ENCODE measurements around the gene MYO3B.

The MYO3B gene

DNA sequence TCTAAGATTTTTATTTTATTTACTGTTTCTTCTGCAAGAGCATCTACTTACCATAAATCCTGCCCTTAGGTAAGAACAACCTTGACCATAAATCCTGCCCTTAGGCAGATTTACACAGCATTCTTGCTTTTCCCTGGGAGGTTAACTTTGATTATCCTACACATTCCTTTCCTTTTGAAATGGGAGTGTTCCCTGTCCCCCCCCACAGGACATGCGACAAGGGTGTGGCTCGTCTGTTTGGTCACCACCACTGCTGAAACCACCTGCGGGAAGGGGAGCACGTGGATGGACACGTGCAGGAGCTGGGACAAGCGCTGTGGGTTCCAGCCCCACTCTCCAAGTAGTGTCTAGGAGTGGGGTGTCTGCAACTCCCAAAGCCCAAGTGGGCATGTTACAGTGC, 297.9 kb downstream of the MYO3B start:
- DNase-seq (ENCODE audit: low read depth), result no peak

DNA sequence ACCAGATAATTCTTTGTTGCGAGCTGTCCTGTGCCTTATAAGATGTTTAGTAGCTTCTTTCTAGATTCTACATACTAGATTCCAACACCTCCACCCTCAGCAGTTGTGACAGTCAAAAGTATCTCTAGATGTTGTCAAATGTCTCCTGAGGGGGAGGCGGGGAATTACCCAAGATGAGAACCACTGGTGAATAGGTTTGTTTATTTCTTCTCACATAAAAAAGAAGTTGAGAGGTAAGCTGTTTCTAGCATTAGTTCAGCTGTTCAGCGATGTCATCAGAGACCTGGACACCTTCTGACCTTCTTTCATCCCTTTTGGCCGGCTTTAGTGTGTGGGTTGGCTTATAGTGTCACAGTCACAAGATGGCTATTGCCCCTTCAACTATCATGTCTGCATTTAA, 299.7 kb downstream of the MYO3B start:
- no peak for DNase-seq (ENCODE audit: low read depth)

DNA sequence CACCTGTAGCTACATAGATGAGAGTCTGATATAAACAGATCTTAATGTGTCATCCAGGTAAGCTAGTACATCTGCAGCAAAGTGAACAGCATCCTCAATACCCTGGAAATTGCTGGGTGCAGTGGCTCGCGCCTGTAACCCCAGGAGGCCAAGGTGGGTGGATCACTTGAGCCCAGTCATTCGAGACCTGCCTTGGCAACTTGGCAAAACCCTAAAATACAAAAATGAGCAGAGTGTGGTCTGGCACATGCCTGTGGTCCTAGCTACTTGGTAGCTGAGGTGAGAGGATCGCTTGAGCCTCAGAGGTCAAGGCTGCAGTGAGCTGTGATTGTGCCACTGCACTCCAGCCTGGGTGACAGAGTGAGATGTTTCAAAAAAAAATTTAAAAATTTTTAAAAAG, 303.3 kb downstream of the MYO3B start:
- no peak for DNase-seq (ENCODE audit: low read depth)

DNA sequence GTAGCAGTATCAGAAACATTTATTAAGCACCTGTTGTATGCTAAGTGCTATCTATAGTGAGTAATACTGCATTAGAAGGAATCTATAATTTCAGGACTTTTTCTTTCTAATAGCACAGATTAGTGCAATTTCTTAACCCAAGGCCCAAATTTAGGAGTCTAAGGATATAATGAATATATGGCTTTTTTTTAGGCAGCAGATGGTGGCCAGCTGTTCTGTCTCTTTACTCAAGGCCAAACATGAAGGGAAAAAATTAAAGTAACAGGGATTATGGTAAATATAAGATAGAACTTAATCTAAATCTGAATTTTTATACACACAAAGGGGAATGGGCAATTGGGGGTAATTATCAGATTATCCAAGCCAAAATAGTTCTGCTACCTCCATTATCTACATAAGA, 306.6 kb downstream of the MYO3B start:
- no peak for DNase-seq (ENCODE audit: low read depth)

DNA sequence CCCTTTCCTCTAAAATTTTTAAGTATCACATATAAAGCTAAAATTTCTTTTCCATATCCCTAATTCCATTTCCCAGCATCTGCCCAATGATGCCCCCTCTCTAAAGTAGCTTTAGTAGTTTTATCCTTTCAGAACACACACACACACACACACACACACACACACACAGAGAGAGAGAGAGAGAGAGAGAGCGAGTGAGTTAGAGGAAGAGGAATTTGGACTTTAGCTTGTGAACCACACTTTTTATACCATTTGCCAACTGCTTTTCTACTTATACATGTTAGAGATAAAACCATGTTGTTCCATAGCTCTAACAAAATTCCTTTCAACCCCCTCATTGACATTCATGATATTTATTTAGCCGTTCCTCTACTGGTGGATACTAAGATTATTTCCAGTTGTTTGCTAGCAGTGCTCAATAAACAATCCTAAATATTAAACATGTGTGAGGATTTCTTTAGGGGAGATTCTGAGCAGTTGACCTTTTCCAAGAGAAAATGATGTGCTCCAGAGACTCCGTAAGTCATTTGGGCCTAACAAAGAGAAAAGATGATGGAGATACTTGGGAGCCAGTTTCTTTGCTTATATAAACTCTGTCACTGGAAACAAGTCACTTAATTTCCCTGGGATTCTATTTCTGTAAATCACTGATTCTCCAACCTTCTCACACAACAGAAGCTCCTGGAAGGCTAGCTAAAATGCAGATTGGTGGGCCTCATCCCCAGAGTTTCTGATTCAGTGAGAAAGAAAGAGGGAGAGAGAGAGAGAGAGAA, 307.5 kb downstream of the MYO3B start:
- DNase-seq (ENCODE audit: low read depth), result no peak

DNA sequence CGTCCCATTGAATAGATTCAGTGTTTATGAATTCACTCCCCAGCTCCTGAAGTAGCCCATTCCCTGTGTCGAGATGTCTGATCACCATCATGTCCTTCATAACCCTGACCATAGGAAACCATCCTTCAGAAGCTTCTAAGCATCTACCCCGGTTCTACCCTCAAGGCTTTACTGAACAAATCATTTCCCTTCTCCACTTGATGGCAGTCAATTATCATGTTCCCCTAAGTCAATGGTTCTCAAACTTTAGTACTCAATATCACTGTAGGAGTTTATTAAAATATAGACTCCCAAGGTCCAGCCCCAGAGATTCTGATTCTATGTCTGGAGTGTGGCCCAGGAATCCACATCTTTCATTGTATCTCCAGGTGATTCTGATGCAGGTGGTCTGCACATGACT, 308.8 kb downstream of the MYO3B start:
- DNase-seq (ENCODE audit: low read depth), result no peak

DNA sequence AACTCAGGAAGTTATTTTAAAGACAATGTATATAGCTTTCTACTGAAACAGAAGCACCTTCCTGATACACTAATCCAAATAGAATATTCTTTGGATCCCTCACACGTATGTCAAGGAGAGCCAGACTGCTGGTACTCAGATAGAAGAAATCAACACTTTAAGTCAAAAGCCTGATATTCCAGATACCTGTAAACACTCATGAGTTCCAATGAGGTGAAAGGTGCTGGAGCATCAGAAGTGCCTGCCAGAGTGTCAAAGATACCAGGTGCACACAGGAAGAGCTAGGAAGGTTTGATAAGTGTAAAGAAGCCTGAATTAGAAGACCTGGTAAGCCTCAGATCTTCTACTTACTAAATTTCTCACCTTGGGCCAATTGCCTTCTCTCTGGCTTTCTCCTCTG, 310.9 kb downstream of the MYO3B start:
- DNase-seq (ENCODE audit: low read depth), result no peak

DNA sequence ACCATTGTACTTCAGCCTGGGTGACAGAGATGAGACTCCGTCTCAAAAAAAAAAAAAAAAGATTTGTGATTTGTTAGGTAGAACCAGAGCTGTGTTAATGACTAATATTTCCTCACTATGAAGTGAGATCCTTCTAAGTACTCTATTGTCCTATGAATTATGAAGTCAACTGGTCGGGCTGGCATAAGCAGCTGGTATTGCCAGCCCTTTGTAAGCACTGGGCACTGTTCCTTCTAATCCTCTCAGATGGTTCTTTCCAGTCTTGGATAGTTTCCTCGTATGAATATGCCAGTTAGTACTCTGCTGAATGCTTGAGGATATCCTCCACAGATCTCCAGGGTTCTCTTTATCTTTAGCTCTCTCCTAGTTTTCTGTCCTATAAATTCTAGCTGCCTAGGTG, 314.1 kb downstream of the MYO3B start:
- DNase-seq (ENCODE audit: low read depth), result no peak

DNA sequence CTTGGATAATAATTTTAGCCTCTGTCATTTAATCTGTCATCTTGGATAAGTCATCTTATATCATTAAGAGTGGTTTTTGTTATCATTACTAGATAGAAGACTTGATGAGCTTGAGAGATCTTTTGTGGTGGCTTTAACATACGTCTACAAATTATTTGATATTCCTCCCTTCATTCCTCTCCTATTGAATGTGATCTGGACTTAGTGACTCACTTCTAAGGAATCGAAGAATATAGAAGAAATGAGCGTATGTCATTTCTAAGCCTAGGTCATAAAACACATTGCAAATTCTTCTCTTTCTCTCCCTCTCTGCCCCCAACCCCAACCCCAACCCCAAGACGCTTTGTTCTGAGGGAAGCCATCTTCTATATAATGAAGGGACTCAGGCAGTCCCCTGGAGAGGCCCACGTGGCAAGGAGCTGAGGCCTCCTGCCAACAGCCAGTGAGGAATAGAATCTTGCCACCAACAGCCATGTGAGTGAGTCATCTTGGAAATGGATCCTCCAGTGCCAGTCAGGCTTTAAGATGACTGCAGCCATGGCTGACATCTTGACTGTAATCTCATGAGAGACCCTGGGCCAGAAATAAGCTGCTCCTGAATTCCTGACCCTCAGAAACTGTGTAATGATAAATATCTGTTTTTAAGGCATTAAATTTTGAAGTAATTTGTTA, 315.6 kb downstream of the MYO3B start:
- DNase-seq (ENCODE audit: low read depth), result no peak

DNA sequence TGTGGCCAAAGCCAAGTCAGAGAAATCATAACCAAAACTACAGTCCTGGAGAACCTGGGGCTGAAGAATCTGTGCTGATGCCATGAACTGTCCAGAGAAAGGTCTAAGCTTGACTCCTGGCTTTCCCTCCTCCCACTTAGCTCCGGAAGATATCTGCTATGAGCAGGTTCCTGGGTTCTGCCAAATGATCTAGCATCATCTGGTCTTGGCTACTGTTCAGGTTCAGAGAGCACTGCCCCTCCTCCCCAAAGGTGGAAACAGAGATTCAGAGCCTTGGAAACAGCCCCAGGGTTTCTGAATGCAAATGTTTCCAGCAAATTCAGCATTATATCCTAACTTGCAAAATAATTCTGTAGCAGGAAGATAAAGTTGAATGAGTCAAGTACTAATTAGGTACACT, 317.9 kb downstream of the MYO3B start:
- DNase-seq (ENCODE audit: low read depth), result no peak

DNA sequence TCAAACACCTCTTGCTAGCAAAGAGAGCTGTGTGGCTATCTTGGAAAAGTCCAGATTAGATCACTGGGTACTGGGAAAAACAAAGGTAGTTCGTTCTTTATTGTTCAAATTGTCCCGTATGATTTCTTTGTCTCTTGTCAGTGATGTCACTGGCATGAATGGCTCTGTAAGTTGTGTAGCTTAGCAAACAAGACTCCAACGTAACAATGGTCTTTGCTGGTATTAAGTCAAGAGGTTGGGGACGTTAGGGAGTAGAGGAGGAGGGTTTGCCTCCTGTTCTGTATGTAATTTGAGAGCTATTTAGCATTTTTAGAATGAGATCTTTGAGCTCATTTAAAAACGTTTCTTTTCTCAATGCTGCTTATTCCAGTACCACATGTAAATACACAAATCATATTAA, 320.7 kb downstream of the MYO3B start:
- no peak for DNase-seq (ENCODE audit: low read depth)

DNA sequence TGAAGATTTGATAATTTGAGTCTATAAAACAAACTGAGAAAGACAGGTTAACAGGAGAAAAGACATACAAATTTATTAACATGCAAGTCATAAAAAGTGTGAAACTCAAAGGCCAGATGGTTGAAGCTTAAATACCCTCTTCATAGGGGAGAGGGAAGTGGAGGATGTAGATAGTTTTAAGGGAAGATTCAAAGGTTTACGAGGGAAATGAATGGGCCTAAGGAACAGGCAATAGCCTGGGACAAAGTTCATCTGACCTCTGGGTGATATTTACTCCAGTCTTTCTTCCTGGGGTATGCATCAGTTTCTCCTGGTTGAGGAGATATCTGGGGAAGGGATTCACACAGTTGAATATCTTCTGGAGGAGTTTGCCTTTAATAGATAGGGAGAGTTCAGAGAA, 322.2 kb downstream of the MYO3B start:
- no peak for DNase-seq (ENCODE audit: low read depth)

DNA sequence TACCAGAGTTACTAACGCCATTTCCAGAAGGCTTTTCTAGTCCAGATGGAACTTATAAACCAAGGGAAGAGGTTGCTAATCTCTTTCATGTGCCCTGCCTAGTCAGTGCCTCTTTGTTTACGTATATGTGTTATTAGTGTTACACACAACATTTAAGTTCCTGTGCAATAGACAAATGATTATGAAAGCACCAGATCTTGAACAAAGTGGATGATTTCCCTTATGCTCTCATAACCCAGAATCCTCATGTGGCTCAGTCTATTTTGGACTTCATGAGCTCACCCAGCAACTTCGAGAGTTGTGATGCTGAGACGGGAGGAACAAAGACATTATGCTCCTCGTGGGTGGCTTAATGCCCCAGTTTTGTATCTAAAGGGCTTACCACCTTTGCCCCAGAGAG, 322.8 kb downstream of the MYO3B start:
- DNase-seq (ENCODE audit: low read depth), result no peak

DNA sequence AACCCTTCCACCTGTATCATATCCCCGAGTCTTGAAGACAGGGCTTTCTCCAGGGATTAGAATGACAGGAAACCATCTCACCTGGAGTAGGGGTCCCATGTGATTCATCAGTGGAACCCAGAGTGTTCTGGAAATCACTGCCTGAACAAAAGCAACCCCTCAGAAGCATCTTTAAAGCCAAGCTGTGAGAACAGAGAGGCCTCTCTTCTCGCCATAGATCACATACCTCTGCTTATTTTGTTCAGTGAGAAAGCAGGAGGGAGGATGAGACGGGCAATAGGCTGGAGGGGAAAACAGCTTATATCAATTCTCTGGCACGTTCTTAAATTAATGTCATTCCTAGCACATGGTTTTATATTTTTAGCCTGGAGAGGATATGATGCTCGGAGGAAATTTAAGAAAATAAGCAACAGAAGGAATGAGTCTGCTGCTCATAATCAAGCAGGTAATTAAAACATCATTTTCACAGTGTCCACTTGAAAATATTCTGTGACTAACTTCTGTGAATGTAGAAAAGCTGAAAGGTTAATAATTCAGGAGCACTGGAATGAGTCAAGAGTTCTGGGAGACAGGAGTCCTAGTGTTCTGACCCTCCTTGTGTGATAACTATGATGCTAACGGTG, 323.6 kb downstream of the MYO3B start:
- no peak for DNase-seq (ENCODE audit: low read depth)

DNA sequence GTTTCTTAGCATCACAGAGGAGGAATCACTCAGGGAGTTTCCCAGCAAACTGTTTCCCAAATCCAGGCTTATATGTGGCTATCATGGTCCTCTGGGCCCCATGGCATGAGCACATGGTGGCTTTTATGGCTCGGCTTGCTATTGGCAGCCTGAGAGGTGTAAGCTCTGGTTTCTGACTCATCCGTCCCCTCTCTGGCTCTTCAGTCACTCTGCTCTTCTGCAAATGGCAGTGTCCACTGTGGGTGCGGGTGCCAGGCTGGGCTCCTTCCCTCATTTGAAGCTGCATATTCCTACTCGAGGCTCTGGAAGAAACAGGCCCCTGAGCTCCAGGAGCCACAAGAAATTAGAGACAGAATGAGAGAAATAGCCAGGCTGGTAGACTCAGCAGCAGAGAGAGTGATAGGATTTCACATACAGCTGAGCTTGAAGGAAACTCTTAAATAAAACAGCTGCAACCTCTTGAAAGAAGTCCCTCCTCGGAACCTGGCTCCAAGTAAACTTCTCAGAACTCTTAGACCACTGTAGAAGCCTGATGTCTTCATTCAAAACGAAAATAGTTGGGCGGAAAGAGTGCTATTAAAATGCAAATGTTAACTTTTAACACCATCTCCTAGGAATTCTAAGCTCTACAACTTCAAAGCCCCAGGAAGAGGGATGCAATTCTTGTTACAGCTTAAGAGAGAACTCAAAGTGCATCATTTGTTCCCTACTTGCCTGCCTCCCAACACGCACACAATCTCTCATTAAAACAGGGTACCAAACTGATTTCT, 324.6 kb downstream of the MYO3B start:
- no peak for DNase-seq (ENCODE audit: low read depth)

DNA sequence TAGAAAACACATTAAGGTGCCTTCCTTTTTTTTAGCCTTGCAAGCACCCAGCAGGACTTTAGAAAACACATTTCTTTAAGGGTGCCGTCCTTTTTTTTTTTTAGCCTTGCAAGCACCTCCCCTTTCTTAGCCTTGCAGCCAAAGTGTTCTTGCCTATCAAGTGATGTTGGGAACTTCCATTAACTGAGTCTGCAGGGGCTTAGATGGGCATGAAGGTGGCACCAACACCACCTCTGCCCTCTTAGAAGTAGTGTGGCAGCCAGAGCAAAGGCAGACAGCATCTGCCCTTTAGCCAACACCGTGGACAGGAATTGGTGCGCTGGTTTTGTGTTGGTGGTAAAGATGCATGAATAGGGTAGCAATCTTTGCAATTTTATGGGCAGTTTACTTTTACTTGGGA, 325.6 kb downstream of the MYO3B start:
- DNase-seq (ENCODE audit: low read depth), result no peak

DNA sequence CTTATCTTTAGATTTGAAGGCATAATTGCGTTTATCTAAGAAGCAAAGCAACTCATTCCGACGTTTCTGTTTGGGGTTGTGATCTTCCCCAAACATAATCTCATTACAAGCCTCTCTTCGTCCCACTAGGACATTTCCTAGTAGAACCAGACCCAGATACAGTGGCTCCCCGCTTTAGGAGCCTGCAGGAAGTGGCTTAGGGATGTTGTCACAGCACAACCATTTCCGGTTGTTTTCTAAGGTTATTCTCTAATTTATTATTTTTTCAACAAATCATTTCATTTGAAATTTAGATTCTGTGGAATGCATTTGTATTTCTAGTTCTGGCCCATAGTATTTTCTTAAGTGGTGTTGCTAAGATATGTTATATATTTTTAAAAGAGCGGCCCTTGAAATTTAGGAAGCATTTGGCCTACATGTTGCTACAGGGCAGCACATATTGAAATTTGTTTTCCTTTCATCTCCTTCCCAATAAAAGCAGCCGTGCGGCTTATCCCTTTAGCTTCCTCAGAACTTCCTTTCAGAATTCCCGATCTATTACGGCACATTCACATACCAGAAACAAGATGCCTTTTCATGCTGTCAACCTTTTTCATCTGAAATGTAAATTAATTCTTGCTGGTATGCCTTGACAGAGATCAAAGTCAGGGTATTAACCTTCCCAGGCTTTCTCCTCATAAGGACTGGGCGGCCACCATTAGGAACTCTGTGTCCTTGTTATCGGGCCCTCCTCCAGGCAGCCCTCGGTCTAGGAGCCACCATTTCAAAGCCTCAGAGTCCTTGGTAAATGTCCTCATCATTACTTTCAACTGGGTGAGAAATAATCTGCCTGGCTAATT, 326.2 kb downstream of the MYO3B start:
- DNase-seq (ENCODE audit: low read depth), result no peak

DNA sequence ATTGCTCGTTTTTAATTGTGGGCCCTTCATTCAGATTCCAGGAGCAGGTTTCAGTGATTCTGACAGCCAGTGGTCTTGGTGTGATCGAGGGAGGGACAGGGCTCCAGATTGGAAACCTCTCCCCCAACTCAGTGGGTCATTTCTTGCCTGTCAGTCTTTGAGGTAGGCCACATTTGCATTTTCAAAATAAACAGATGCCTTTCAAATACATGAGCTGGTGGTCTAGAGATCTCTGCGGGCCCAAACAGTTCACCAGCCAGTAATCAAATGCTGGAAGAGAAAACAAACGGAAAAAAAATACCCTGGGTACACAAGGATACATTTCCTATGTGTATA, 326.8 kb downstream of the MYO3B start:
- DNase-seq (ENCODE audit: low read depth), result no peak

DNA sequence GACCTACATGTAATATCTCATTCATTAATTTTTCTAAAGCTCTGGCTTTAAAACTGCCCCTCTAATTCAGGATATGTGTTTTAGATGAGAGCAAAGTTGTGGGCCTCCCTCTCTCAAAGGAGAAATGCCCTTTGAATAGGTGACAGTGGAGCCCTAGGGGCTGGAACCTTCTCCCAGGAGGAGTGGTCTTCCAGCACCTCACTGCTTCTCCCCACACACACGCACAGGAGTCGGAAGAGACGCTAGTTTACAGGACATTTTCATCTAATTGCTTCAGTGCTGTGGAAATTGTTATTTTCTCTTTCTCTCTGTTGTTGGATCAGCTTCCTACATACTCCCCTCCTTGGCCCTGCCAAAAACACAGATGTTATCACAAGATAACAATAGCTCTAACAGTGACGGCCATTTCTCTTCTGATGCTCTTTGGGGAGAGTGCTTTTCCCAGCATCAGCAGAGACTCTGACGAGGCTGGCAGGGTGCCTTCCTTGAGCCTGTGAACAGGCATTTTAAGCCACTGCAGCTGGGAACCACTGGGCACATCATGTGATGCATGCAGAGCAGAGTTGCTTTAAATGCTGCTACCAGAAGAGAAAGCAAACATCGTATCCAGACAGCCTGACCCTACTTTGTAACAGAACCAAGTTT, 327.8 kb downstream of the MYO3B start:
- no peak for DNase-seq (ENCODE audit: low read depth)

DNA sequence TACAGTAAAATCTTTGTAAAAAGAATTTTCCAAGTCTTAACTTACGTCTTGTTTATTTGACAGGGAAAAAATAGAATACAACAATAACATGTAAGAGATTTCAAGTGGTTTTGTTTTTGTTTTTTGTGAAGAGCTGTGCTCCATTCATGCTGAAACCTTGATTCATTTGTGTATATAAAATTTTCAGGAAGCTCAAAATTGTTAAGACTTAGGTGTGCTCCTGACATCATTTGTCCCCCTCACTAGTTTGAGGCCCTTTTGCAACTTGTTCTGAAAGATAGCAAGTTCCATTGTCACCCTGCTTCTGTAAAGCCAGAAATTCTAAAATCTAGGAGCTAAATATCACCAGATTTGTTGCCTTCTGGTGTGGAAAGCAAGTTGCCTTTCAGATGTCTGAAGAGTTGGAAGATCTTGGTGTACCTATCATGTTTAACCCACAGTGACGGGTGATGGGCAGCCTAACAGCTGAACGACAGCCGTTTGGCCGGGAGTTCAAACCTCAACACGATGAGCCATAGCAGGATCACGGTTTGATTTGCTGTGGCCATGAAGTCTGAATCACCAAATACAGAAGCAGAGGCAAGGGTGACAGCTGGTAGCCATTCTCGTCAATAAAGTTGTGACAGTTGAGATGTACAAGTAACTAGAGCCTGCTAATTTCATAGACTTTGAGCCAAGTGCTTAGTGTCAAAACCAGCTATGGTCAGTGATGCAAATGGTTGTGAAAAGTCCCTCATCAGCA, 331.7 kb downstream of the MYO3B start:
- DNase-seq (ENCODE audit: low read depth), result no peak

DNA sequence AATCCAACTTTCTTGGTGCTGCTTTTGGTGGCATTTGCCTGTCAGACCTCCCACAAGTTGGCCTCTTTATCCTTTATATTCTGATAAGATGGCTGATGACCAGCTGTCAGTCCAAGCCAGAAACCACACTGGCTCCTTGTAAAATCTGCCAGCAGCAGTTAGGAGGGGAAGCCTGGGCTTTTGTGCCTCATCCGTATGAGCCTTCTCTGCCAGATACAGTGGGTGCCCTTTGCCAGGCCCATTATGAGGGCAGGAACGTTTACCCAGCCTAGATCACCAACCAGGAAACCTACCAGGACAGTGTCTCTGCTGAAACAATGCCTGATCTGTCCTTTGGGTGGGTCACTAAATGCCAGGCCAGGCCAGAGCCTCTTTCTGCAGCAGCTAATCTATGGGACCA, 334.3 kb downstream of the MYO3B start:
- DNase-seq (ENCODE audit: low read depth), result no peak

Measured in stimulated activated CD4-positive, alpha-beta T cell treated with anti-CD3 and anti-CD28 coated beads, Interleukin-2, amount 100 ng/mL, for 4 hours (primary cell).